HG03457 (cell line): Measurements from ENCODE around the gene CD44.
A peak's percentile ranks its signal among the peaks of the same experiment; 100 is the strongest.

Experiments
- ATAC-seq: cut with Tn5 transposase; IDR thresholded peaks from one replicate; pipeline ENCODE4 v1.9.1; 2021; ENCODE audit warnings: moderate number of reproducible peaks; ENCODE audit not compliant: unreplicated experiment

CD44 gene

GRCh38 chr11:35250621-35251020, 111.7 kb downstream of the CD44 start:
- no peak for ATAC-seq

- ATAC-seq: no peak
Measured at GRCh38 chr11:35253237-35253636, 114.3 kb downstream of the CD44 start.

- no peak for ATAC-seq
Measured at GRCh38 chr11:35255514-35255913, 116.5 kb downstream of the CD44 start.

GRCh38 chr11:35256296-35256695, 117.3 kb downstream of the CD44 start:
- no peak for ATAC-seq

GRCh38 chr11:35257281-35257680, 118.3 kb downstream of the CD44 start:
- ATAC-seq: peak; percentile 94

GRCh38 chr11:35259529-35259928, 120.6 kb downstream of the CD44 start:
- ATAC-seq: no peak

GRCh38 chr11:35260342-35260985, 121.5 kb downstream of the CD44 start:
- ATAC-seq: no peak

- no peak for ATAC-seq
Measured at GRCh38 chr11:35261197-35261596, 122.2 kb downstream of the CD44 start.

- ATAC-seq: no peak
Measured at GRCh38 chr11:35262056-35262455, 123.1 kb downstream of the CD44 start.

GRCh38 chr11:35262735-35263134, 123.8 kb downstream of the CD44 start:
- ATAC-seq: no peak

GRCh38 chr11:35265755-35266454, 126.9 kb downstream of the CD44 start:
- no peak for ATAC-seq

GRCh38 chr11:35267504-35267903, 128.5 kb downstream of the CD44 start:
- ATAC-seq: no peak

GRCh38 chr11:35270342-35270741, 131.4 kb downstream of the CD44 start:
- ATAC-seq: no peak

- ATAC-seq: no peak
Measured at GRCh38 chr11:35271031-35271430, 132.1 kb downstream of the CD44 start.

GRCh38 chr11:35272391-35272902, 133.5 kb downstream of the CD44 start:
- peak; percentile 90 for ATAC-seq

GRCh38 chr11:35274909-35275785, 136.2 kb downstream of the CD44 start:
- no peak for ATAC-seq

- no peak for ATAC-seq
Measured at GRCh38 chr11:35275786-35276170, 136.8 kb downstream of the CD44 start.

- ATAC-seq: no peak
Measured at GRCh38 chr11:35276396-35277145, 137.6 kb downstream of the CD44 start.

GRCh38 chr11:35277827-35278226, 138.9 kb downstream of the CD44 start:
- no peak for ATAC-seq

GRCh38 chr11:35280727-35281126, 141.8 kb downstream of the CD44 start:
- no peak for ATAC-seq

GRCh38 chr11:35281169-35281688, 142.3 kb downstream of the CD44 start:
- no peak for ATAC-seq
